22Rv1 (cell line): ENCODE data around the gene PRKRIP1.

Experiments
- H3K27ac ChIP-seq: fragments of 450-650 bp; 2 replicates; pipeline ENCODE4 v1.5.1; 2017
- CTCF ChIP-seq: fragments of 450-650 bp; IDR thresholded peaks from 2 replicates; pipeline ENCODE4 v1.5.1; 2017; ENCODE audit warnings: mild to moderate bottlenecking
- ZFX ChIP-seq: fragments of 450-650 bp; IDR thresholded peaks from 2 replicates; pipeline ENCODE4 v1.6.1; 2017; ENCODE audit warnings: antibody characterized with exemption, borderline replicate concordance

Gene PRKRIP1

GRCh38 chr7:102429141-102429899, 33.2 kb downstream of the PRKRIP1 start:
- no peak overlapping the region for H3K27ac ChIP-seq
- TF ChIP-seq ZFX: no peak
- no peak for TF ChIP-seq CTCF

- H3K27ac ChIP-seq: peak overlapping the region; percentile 74
Measured at GRCh38 chr7:102431617-102432298, 35.6 kb downstream of the PRKRIP1 start.

GRCh38 chr7:102432442-102433218, 36.5 kb downstream of the PRKRIP1 start:
- H3K27ac ChIP-seq: peak overlapping the region; percentile 74
- TF ChIP-seq CTCF (no peak), ZFX (no peak)

More at GRCh38 chr7:102431617-102432298, 35.6 kb downstream of the PRKRIP1 start:
- TF ChIP-seq ZFX (no peak), CTCF (no peak)

GRCh38 chr7:102433219-102434038, 37.3 kb downstream of the PRKRIP1 start, which contains the start of gene ORAI2:
Gene ORAI2, plus strand, starts transcription at chr7:102433575. Its CDS starts 5,382 bp downstream, at chr7:102438957.
- no peak for TF ChIP-seq ZFX
- no peak for TF ChIP-seq CTCF
- H3K27ac ChIP-seq: peak within 1 kb of the TSS; percentile 74

GRCh38 chr7:102434039-102434486, 37.9 kb downstream of the PRKRIP1 start:
- no peak overlapping the region for H3K27ac ChIP-seq
- TF ChIP-seq ZFX (no peak), CTCF (no peak)

GRCh38 chr7:102436118-102436517, 40.0 kb downstream of the PRKRIP1 start:
- TF ChIP-seq ZFX (no peak), CTCF (no peak)
- no peak overlapping the region for H3K27ac ChIP-seq
